ENCODE measurements around the gene TMOD2.

DNA sequence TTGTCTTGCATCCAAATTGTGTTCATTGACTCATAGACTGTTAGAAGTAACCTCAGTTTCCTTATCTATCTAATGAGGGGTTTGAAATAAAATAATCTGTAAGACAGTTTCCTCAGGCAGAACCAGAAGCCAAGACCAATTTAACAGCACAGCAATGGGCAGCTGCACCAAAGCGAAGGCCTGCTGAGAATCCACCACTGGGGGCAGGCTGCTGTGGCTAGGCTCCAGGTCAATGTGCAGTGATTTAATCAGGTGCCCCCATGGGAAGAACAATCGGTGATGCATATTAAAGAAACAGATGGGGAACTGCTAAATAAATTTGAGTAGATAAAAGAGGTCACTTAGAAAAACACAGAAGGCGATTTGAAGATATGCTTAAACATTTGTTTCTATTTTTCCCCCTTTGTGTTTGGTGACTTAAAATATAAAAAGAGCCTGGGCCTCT is 50.0 kb downstream of the TMOD2 start:
- no peak for TF ChIP-seq POLR2A (IDR thresholded peaks at IDR 0.05; ENCODE audit: borderline replicate concordance, extremely low read depth, insufficient read depth, insufficient read length)
- TF ChIP-seq, protein P1, sequence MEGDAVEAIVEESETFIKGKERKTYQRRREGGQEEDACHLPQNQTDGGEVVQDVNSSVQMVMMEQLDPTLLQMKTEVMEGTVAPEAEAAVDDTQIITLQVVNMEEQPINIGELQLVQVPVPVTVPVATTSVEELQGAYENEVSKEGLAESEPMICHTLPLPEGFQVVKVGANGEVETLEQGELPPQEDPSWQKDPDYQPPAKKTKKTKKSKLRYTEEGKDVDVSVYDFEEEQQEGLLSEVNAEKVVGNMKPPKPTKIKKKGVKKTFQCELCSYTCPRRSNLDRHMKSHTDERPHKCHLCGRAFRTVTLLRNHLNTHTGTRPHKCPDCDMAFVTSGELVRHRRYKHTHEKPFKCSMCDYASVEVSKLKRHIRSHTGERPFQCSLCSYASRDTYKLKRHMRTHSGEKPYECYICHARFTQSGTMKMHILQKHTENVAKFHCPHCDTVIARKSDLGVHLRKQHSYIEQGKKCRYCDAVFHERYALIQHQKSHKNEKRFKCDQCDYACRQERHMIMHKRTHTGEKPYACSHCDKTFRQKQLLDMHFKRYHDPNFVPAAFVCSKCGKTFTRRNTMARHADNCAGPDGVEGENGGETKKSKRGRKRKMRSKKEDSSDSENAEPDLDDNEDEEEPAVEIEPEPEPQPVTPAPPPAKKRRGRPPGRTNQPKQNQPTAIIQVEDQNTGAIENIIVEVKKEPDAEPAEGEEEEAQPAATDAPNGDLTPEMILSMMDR (IDR thresholded peaks at IDR 0.05 in 2 of 3, conservative IDR thresholded peaks at IDR 0.05 in 1 of 3; ENCODE audit: borderline replicate concordance in 1 of 3, insufficient read depth in 1 of 3, low read depth in 2 of 3, low read length in 2 of 3): peak; percentile 29 to 96 (median 95); a peak in 5 of 6 replicates
- peak; percentile 28; the same call in 1 of the 2 replicates for TF ChIP-seq RAD21 (IDR thresholded peaks at IDR 0.05; ENCODE audit: low read depth)
- no peak for TF ChIP-seq SIN3A (IDR thresholded peaks at IDR 0.05; ENCODE audit: low read depth)
- no peak for TF ChIP-seq POLR2AphosphoS5 (IDR thresholded peaks at IDR 0.05; ENCODE audit: low read depth, low read length)
- no peak for TF ChIP-seq EZH2phosphoT487 (IDR thresholded peaks at IDR 0.05; ENCODE audit: borderline replicate concordance)
- TF ChIP-seq CEBPB (IDR thresholded peaks at IDR 0.05; ENCODE audit: low read depth): no peak
- no peak for TF ChIP-seq EZH2 (IDR thresholded peaks at IDR 0.05)
- TF ChIP-seq, protein P2, sequence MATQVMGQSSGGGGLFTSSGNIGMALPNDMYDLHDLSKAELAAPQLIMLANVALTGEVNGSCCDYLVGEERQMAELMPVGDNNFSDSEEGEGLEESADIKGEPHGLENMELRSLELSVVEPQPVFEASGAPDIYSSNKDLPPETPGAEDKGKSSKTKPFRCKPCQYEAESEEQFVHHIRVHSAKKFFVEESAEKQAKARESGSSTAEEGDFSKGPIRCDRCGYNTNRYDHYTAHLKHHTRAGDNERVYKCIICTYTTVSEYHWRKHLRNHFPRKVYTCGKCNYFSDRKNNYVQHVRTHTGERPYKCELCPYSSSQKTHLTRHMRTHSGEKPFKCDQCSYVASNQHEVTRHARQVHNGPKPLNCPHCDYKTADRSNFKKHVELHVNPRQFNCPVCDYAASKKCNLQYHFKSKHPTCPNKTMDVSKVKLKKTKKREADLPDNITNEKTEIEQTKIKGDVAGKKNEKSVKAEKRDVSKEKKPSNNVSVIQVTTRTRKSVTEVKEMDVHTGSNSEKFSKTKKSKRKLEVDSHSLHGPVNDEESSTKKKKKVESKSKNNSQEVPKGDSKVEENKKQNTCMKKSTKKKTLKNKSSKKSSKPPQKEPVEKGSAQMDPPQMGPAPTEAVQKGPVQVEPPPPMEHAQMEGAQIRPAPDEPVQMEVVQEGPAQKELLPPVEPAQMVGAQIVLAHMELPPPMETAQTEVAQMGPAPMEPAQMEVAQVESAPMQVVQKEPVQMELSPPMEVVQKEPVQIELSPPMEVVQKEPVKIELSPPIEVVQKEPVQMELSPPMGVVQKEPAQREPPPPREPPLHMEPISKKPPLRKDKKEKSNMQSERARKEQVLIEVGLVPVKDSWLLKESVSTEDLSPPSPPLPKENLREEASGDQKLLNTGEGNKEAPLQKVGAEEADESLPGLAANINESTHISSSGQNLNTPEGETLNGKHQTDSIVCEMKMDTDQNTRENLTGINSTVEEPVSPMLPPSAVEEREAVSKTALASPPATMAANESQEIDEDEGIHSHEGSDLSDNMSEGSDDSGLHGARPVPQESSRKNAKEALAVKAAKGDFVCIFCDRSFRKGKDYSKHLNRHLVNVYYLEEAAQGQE (IDR thresholded peaks at IDR 0.05; ENCODE audit: low read depth): no peak
- no peak for TF ChIP-seq TCF7L2 (IDR thresholded peaks at IDR 0.05; ENCODE audit: borderline replicate concordance, extremely low read depth, insufficient read depth, insufficient read length)
